ENCODE data around the gene SACS. TPM values are rescaled to one million over a fixed set of nuclear protein-coding genes. Genes with fewer than 3 reads are reported as not detected.

The SACS gene
- total RNA-seq, 1 experiment from 2014 or later, result 33.4 TPM

DNA sequence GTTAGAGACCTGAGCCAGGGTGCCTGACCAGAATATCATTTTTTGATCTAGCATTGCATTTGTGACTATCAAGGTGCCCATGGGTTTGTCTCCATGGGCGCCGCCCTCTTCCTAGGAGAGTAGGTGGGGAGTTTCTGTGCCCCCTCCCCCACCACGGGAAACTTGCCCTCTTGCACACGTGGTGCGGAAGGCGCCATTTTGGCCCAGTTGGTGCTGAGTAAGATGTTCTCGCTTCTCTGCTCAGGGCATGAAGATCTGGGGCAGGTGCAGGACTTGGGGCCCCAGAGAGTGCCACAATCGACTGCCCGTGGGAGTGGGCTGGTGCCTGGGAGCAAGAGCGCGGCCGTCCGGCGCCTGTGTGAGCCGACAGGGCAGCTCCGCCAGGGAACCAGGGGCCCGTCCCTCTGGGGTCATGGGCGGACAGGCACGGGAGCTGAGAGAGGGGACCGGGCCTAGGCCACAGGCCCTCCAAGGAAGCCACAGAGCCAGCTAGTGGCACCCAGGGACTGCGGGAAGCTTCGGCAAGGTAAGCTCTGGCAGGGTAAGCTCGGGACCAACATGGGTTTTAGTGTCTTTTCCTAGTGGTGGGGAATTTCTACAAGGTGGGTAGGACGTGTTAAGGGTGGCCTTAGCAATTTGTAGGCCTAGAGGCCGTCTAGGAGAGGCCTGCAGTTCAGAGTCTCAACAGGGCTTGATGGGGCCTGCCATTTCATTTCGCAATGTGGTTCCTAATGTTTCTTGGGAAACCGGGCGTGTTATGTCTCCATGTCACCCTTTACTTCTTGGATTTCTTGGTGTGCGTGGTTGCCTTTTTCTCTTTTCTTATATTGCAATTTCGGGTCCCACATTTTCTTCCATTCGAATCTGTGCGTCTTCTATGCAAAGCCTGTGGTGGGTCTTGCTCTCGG lies 14.5 kb downstream of the SACS start:
- ChIA-PET RAD21 (ENCODE audit: low non-redundant PET in 1 of 2, low total read pairs in 2 of 2, uncharacterized antibody in 2 of 2, unreplicated experiment in 2 of 2) (no interaction called here), CTCF (no interaction called here), POLR2A (no interaction called here)
- no peaks in the 10 kb centered on the region for H3K79me2 ChIP-seq (ENCODE audit: insufficient read depth, low read length)
- H3K4me2 ChIP-seq (ENCODE audit: low read length), result no peak overlapping the region
- H3K9ac ChIP-seq (ENCODE audit: low read length), result no peak overlapping the region
- no peak overlapping the region for H2AFZ ChIP-seq (ENCODE audit: low read depth, low read length, poor library complexity, severe bottlenecking)
- H3K9me3 ChIP-seq (ENCODE audit: control insufficient read depth in 1 of 2, insufficient read depth in 1 of 2, low read depth in 1 of 2, low read length in 2 of 2), result no peaks in the 10 kb centered on the region
- H3K4me3 ChIP-seq (replicated peaks in 1 of 2; ENCODE audit: low read depth in 1 of 2, low read length in 2 of 2), result no peak overlapping the region
- no peaks in the 10 kb centered on the region for H3K4me1 ChIP-seq (ENCODE audit: control insufficient read depth in 1 of 2, insufficient read depth in 2 of 2, low read length in 2 of 2)
- H3K9me2 ChIP-seq (ENCODE audit: insufficient read depth), result no peaks in the 10 kb centered on the region
- H3K36me3 ChIP-seq (ENCODE audit: control insufficient read depth in 1 of 2, insufficient read depth in 2 of 2, low read length in 2 of 2), result no peaks in the 10 kb centered on the region
- intact Hi-C loops (cut with micrococcal nuclease), result no loop called here
- H3K27ac ChIP-seq (ENCODE audit: low read depth, low read length), result no peak overlapping the region
- H3K27me3 ChIP-seq (ENCODE audit: insufficient read depth, low read length), result no peaks in the 10 kb centered on the region
- H4K20me1 ChIP-seq (ENCODE audit: insufficient read depth), result no peaks in the 10 kb centered on the region
- ATAC-seq (no peak), DNase-seq (ENCODE audit: low read depth, low spot score) (no peak)
- no TSS peak for BruUV-seq (replicated peaks)
- TF ChIP-seq RAD21 (IDR thresholded peaks at IDR 0.05; ENCODE audit: low read depth) (no peak), EZH2 (IDR thresholded peaks at IDR 0.05) (no peak), SP1 (IDR thresholded peaks at IDR 0.05; ENCODE audit: low read depth) (no peak), ELF1 (IDR thresholded peaks at IDR 0.05; ENCODE audit: borderline replicate concordance, low read depth) (no peak), YY1 (IDR thresholded peaks at IDR 0.05; ENCODE audit: extremely low read depth, insufficient replicate concordance, low read depth, low read length) (no peak), TCF7L2 (IDR thresholded peaks at IDR 0.05; ENCODE audit: borderline replicate concordance, extremely low read depth, insufficient read depth, insufficient read length) (no peak), FOSL1 (IDR thresholded peaks at IDR 0.05; ENCODE audit: low read depth) (no peak), CEBPB (IDR thresholded peaks at IDR 0.05; ENCODE audit: low read depth) (no peak), SRF (IDR thresholded peaks at IDR 0.05; ENCODE audit: low read depth) (no peak), ZFX (IDR thresholded peaks at IDR 0.05) (no peak), ZNF274 (IDR thresholded peaks at IDR 0.05; ENCODE audit: low read depth, low read length) (no peak), SIN3A (IDR thresholded peaks at IDR 0.05; ENCODE audit: low read depth) (no peak)
- TF ChIP-seq, protein P1, sequence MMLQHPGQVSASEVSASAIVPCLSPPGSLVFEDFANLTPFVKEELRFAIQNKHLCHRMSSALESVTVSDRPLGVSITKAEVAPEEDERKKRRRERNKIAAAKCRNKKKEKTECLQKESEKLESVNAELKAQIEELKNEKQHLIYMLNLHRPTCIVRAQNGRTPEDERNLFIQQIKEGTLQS (IDR thresholded peaks at IDR 0.05), result no peak
- TF ChIP-seq, protein P2, sequence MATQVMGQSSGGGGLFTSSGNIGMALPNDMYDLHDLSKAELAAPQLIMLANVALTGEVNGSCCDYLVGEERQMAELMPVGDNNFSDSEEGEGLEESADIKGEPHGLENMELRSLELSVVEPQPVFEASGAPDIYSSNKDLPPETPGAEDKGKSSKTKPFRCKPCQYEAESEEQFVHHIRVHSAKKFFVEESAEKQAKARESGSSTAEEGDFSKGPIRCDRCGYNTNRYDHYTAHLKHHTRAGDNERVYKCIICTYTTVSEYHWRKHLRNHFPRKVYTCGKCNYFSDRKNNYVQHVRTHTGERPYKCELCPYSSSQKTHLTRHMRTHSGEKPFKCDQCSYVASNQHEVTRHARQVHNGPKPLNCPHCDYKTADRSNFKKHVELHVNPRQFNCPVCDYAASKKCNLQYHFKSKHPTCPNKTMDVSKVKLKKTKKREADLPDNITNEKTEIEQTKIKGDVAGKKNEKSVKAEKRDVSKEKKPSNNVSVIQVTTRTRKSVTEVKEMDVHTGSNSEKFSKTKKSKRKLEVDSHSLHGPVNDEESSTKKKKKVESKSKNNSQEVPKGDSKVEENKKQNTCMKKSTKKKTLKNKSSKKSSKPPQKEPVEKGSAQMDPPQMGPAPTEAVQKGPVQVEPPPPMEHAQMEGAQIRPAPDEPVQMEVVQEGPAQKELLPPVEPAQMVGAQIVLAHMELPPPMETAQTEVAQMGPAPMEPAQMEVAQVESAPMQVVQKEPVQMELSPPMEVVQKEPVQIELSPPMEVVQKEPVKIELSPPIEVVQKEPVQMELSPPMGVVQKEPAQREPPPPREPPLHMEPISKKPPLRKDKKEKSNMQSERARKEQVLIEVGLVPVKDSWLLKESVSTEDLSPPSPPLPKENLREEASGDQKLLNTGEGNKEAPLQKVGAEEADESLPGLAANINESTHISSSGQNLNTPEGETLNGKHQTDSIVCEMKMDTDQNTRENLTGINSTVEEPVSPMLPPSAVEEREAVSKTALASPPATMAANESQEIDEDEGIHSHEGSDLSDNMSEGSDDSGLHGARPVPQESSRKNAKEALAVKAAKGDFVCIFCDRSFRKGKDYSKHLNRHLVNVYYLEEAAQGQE (IDR thresholded peaks at IDR 0.05; ENCODE audit: low read depth), result no peak
